Measurements from ENCODE around the gene GJA4. TPM values are rescaled to one million over a fixed set of nuclear protein-coding genes. Genes with fewer than 3 reads are reported as not detected.
A peak's percentile ranks its signal among the peaks of the same experiment; 100 is the strongest.

The GJA4 gene
- total and polyA plus RNA-seq, 2 of the 13 experiments (the other 11 are each of a cell fraction or from before 2014, with no cell fraction given), result not detected

GRCh38 chr1:34825455-34826091 is 32.8 kb downstream of the GJA4 start (continued):
- TF ChIP-seq ZNF350 (CRISPR knock-in tag; IDR thresholded peaks at IDR 0.05; ENCODE audit: borderline replicate concordance, low read depth) (peak; percentile 58; the same call in 1 of the 2 replicates), RELA (CRISPR knock-in tag; IDR thresholded peaks at IDR 0.05) (no peak), ZNF556 (CRISPR knock-in tag; IDR thresholded peaks at IDR 0.05; ENCODE audit: borderline replicate concordance) (peak; percentile 46; the same call in 1 of the 2 replicates), ARID5B (CRISPR knock-in tag; IDR thresholded peaks at IDR 0.05) (peak; percentile 44; the same call in 1 of the 2 replicates), ZNF598 (CRISPR knock-in tag; IDR thresholded peaks at IDR 0.05; ENCODE audit: borderline replicate concordance) (no peak), TP53 (CRISPR knock-in tag; conservative IDR thresholded peaks at IDR 0.05) (no peak), GLI4 (CRISPR knock-in tag; IDR thresholded peaks at IDR 0.05; ENCODE audit: borderline replicate concordance) (no peak), MXD3 (CRISPR knock-in tag; IDR thresholded peaks at IDR 0.05) (no peak), ZNF883 (CRISPR knock-in tag; IDR thresholded peaks at IDR 0.05; ENCODE audit: not compliant biosample characterization) (peak; percentile 51), HNF4A (CRISPR knock-in tag; IDR thresholded peaks at IDR 0.05) (peak; percentile 59; the same call in 1 of the 2 replicates), SALL2 (CRISPR knock-in tag; IDR thresholded peaks at IDR 0.05) (no peak)
- TF ChIP-seq, protein P1, sequence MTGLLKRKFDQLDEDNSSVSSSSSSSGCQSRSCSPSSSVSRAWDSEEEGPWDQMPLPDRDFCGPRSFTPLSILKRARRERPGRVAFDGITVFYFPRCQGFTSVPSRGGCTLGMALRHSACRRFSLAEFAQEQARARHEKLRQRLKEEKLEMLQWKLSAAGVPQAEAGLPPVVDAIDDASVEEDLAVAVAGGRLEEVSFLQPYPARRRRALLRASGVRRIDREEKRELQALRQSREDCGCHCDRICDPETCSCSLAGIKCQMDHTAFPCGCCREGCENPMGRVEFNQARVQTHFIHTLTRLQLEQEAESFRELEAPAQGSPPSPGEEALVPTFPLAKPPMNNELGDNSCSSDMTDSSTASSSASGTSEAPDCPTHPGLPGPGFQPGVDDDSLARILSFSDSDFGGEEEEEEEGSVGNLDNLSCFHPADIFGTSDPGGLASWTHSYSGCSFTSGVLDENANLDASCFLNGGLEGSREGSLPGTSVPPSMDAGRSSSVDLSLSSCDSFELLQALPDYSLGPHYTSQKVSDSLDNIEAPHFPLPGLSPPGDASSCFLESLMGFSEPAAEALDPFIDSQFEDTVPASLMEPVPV (CRISPR knock-in tag; IDR thresholded peaks at IDR 0.05), result no peak
- TF ChIP-seq, protein P2, sequence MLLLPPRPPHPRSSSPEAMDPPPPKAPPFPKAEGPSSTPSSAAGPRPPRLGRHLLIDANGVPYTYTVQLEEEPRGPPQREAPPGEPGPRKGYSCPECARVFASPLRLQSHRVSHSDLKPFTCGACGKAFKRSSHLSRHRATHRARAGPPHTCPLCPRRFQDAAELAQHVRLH (CRISPR knock-in tag; IDR thresholded peaks at IDR 0.05; ENCODE audit: borderline replicate concordance, low read depth), result no peak
- TF ChIP-seq, protein P3, sequence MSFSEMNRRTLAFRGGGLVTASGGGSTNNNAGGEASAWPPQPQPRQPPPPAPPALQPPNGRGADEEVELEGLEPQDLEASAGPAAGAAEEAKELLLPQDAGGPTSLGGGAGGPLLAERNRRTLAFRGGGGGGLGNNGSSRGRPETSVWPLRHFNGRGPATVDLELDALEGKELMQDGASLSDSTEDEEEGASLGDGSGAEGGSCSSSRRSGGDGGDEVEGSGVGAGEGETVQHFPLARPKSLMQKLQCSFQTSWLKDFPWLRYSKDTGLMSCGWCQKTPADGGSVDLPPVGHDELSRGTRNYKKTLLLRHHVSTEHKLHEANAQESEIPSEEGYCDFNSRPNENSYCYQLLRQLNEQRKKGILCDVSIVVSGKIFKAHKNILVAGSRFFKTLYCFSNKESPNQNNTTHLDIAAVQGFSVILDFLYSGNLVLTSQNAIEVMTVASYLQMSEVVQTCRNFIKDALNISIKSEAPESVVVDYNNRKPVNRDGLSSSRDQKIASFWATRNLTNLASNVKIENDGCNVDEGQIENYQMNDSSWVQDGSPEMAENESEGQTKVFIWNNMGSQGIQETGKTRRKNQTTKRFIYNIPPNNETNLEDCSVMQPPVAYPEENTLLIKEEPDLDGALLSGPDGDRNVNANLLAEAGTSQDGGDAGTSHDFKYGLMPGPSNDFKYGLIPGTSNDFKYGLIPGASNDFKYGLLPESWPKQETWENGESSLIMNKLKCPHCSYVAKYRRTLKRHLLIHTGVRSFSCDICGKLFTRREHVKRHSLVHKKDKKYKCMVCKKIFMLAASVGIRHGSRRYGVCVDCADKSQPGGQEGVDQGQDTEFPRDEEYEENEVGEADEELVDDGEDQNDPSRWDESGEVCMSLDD (CRISPR knock-in tag; IDR thresholded peaks at IDR 0.05; ENCODE audit: borderline replicate concordance), result no peak
- TF ChIP-seq, protein P4, sequence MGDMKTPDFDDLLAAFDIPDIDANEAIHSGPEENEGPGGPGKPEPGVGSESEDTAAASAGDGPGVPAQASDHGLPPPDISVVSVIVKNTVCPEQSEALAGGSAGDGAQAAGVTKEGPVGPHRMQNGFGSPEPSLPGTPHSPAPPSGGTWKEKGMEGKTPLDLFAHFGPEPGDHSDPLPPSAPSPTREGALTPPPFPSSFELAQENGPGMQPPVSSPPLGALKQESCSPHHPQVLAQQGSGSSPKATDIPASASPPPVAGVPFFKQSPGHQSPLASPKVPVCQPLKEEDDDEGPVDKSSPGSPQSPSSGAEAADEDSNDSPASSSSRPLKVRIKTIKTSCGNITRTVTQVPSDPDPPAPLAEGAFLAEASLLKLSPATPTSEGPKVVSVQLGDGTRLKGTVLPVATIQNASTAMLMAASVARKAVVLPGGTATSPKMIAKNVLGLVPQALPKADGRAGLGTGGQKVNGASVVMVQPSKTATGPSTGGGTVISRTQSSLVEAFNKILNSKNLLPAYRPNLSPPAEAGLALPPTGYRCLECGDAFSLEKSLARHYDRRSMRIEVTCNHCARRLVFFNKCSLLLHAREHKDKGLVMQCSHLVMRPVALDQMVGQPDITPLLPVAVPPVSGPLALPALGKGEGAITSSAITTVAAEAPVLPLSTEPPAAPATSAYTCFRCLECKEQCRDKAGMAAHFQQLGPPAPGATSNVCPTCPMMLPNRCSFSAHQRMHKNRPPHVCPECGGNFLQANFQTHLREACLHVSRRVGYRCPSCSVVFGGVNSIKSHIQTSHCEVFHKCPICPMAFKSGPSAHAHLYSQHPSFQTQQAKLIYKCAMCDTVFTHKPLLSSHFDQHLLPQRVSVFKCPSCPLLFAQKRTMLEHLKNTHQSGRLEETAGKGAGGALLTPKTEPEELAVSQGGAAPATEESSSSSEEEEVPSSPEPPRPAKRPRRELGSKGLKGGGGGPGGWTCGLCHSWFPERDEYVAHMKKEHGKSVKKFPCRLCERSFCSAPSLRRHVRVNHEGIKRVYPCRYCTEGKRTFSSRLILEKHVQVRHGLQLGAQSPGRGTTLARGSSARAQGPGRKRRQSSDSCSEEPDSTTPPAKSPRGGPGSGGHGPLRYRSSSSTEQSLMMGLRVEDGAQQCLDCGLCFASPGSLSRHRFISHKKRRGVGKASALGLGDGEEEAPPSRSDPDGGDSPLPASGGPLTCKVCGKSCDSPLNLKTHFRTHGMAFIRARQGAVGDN (CRISPR knock-in tag; IDR thresholded peaks at IDR 0.05), result peak; percentile 75

Measured in HepG2 (cell line).